ENCODE measurements around the gene RAD51B. TPM values are rescaled to one million over a fixed set of nuclear protein-coding genes. Genes with fewer than 3 reads are reported as not detected.

Gene RAD51B
- total and polyA plus RNA-seq, 2 of the 13 experiments (the other 11 are each of a cell fraction or from before 2014, with no cell fraction given): 7.0 to 9.5 TPM

GRCh38 chr14:68191567-68192321 lies 372.2 kb downstream of the RAD51B start (continued):
- TF ChIP-seq ZNF850 (CRISPR knock-in tag; conservative IDR thresholded peaks at IDR 0.05) (no peak), HMG20B (CRISPR knock-in tag; conservative IDR thresholded peaks at IDR 0.05) (0 out of 2 replicates have a peak, but pooled peaks have one; percentile 33), IRF2 (CRISPR knock-in tag; IDR thresholded peaks at IDR 0.05) (0 out of 2 replicates have a peak, but pooled peaks have one; percentile 20), ASH2L (IDR thresholded peaks at IDR 0.05; ENCODE audit: insufficient read length, low read depth, low read length) (peak; percentile 20), CEBPB (IDR thresholded peaks at IDR 0.05; ENCODE audit: borderline replicate concordance, low read depth, low read length) (peak; percentile 93), FOXK1 (CRISPR knock-in tag; IDR thresholded peaks at IDR 0.05; ENCODE audit: borderline replicate concordance, low read depth) (peak; percentile 63; the same call in 1 of the 2 replicates), ZNF331 (CRISPR knock-in tag; IDR thresholded peaks at IDR 0.05) (no peak), ZBTB49 (CRISPR knock-in tag; IDR thresholded peaks at IDR 0.05; ENCODE audit: borderline replicate concordance) (no peak), CREB1 (IDR thresholded peaks at IDR 0.05) (no peak), CREB1 (CRISPR knock-in tag; IDR thresholded peaks at IDR 0.05) (peak; percentile 40; the same call in 1 of the 2 replicates), NFYB (CRISPR knock-in tag; IDR thresholded peaks at IDR 0.05) (peak; percentile 65), TFE3 (CRISPR knock-in tag; IDR thresholded peaks at IDR 0.05) (peak; percentile 94), ZMYM4 (CRISPR knock-in tag; IDR thresholded peaks at IDR 0.05) (peak; percentile 69), NCOA2 (CRISPR knock-in tag; IDR thresholded peaks at IDR 0.05) (peak; percentile 48), PAWR (CRISPR knock-in tag; IDR thresholded peaks at IDR 0.05; ENCODE audit: borderline replicate concordance) (no peak), RARA (CRISPR knock-in tag; IDR thresholded peaks at IDR 0.05) (peak; percentile 99), ZNF557 (CRISPR knock-in tag; IDR thresholded peaks at IDR 0.05) (no peak), ERF (CRISPR knock-in tag; IDR thresholded peaks at IDR 0.05) (peak; percentile 30; the same call in 1 of the 2 replicates), GABPB1 (CRISPR knock-in tag; IDR thresholded peaks at IDR 0.05) (no peak), HNRNPUL1 (IDR thresholded peaks at IDR 0.05; ENCODE audit: low read depth, low read length) (peak; percentile 93)
- TF ChIP-seq, protein P1, sequence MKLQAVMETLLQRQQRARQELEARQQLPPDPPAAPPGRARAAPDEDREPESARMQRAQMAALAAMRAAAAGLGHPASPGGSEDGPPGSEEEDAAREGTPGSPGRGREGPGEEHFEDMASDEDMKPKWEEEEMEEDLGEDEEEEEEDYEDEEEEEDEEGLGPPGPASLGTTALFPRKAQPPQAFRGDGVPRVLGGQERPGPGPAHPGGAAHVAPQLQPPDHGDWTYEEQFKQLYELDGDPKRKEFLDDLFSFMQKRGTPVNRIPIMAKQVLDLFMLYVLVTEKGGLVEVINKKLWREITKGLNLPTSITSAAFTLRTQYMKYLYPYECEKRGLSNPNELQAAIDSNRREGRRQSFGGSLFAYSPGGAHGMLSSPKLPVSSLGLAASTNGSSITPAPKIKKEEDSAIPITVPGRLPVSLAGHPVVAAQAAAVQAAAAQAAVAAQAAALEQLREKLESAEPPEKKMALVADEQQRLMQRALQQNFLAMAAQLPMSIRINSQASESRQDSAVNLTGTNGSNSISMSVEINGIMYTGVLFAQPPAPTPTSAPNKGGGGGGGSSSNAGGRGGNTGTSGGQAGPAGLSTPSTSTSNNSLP (IDR thresholded peaks at IDR 0.05; ENCODE audit: low read depth, low read length): peak; percentile 79
- TF ChIP-seq, protein P2, sequence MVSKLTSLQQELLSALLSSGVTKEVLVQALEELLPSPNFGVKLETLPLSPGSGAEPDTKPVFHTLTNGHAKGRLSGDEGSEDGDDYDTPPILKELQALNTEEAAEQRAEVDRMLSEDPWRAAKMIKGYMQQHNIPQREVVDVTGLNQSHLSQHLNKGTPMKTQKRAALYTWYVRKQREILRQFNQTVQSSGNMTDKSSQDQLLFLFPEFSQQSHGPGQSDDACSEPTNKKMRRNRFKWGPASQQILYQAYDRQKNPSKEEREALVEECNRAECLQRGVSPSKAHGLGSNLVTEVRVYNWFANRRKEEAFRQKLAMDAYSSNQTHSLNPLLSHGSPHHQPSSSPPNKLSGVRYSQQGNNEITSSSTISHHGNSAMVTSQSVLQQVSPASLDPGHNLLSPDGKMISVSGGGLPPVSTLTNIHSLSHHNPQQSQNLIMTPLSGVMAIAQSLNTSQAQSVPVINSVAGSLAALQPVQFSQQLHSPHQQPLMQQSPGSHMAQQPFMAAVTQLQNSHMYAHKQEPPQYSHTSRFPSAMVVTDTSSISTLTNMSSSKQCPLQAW (CRISPR knock-in tag; IDR thresholded peaks at IDR 0.05): peak; percentile 73; the same call in 1 of the 2 replicates

Measured in HepG2 (cell line).